T-helper 17 cell (primary cell): ENCODE measurements around the gene TAOK3. TPM values are rescaled to one million over a fixed set of nuclear protein-coding genes. Genes with fewer than 3 reads are reported as not detected.

ENCODE experiments used
- ATAC-seq: fragments of 150-1000 bp; cut with Tn5 transposase; 2 replicates; pipeline ENCODE4 v1.10.0; 2021; ENCODE audit warnings: mild to moderate bottlenecking, moderate library complexity
- DNase-seq, 3 donors: peaks; one replicate each; pipeline versions ENCODE4 v3.0.0 to v3.0.0-alpha.2; 2020 to 2021
- H3K9me3 ChIP-seq: one replicate; pipeline ENCODE4 v1.7.0; 2013; ENCODE audit warnings: low read length, mild to moderate bottlenecking; ENCODE audit not compliant: control insufficient read depth, poor library complexity, severe bottlenecking
- H3K27ac Mint-ChIP-seq: one replicate; pipeline ENCODE4 v1.8.0; 2022; ENCODE audit warnings: mild to moderate bottlenecking, moderate library complexity, mixed read lengths
- H3K27me3 Mint-ChIP-seq: one replicate; pipeline ENCODE4 v1.8.0; 2022; ENCODE audit warnings: mixed read lengths
- H3K36me3 Mint-ChIP-seq: one replicate; pipeline ENCODE4 v1.8.0; 2022; ENCODE audit warnings: low read depth, mixed read lengths
- H3K4me1 Mint-ChIP-seq: one replicate; pipeline ENCODE4 v1.8.0; 2022; ENCODE audit warnings: mild to moderate bottlenecking, mixed read lengths
- H3K4me3 Mint-ChIP-seq: one replicate; pipeline ENCODE4 v1.8.0; 2022; ENCODE audit warnings: mild to moderate bottlenecking, moderate library complexity, mixed read lengths
- total RNA-seq, 4 donors: library from RNA in 2 of 4; stranded (reverse) in 2 of 4; gene quantifications; one replicate each; pipeline ENCODE4 v1.2.3 and lab custom pipeline; 2022 to 2026

The TAOK3 gene
- total RNA-seq, 2 donors from 2014 or later = 77.8 to 82.2 TPM

GRCh38 chr12:118185602-118186397 lies 186.9 kb downstream of the TAOK3 start:
- Mint-ChIP-seq H3K27me3 (no peaks in the 10 kb centered on the region), H3K4me1 (peaks cover 10% of the 10 kb centered on the region), H3K27ac (peak overlapping the region; percentile 75), H3K36me3 (no peaks in the 10 kb centered on the region), H3K4me3 (no peak overlapping the region)
- DNase-seq = no peak
- no peak for ATAC-seq
- H3K9me3 ChIP-seq = no peaks in the 10 kb centered on the region

- peak overlapping the region; percentile 39 for H3K27ac Mint-ChIP-seq
- DNase-seq (no peak), ATAC-seq (no peak)
- no peaks in the 10 kb centered on the region for H3K9me3 ChIP-seq
- H3K4me3 Mint-ChIP-seq = no peak overlapping the region
- H3K4me1 Mint-ChIP-seq = peaks cover 10% of the 10 kb centered on the region
- no peaks in the 10 kb centered on the region for H3K36me3 Mint-ChIP-seq
- H3K27me3 Mint-ChIP-seq = no peaks in the 10 kb centered on the region
These were observed 189.0 kb downstream of the TAOK3 start for GRCh38 chr12:118183711-118184110.

DNA sequence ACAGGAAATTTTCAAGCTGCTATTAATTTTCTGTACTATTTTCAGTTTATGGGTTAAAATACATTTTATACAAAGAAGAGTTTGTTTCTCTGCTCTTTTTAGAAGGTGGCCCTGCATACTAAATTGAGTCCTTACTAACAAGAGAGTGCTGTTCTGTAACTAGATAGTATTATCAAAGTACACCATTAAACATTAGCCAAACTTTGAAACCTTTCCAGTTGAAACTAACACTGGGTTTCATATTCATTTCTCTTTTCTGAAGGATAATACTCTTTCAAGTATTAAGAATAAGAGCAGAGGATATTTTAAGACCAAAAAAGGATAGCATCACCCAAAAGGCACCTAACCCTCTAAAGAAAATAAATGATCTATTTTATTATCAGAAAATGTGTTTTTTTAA lies 189.6 kb downstream of the TAOK3 start:
- no peaks in the 10 kb centered on the region for H3K27me3 Mint-ChIP-seq
- H3K27ac Mint-ChIP-seq = peak overlapping the region; percentile 39
- no peak overlapping the region for H3K4me3 Mint-ChIP-seq

GRCh38 chr12:118175823-118176447 lies 196.8 kb downstream of the TAOK3 start:
- ATAC-seq (no peak), DNase-seq (no peak)
- Mint-ChIP-seq H3K36me3 (peaks cover 19% of the 10 kb centered on the region), H3K27me3 (no peaks in the 10 kb centered on the region), H3K27ac (no peak overlapping the region), H3K4me3 (no peak overlapping the region), H3K4me1 (peaks cover 6% of the 10 kb centered on the region)
- H3K9me3 ChIP-seq = no peaks in the 10 kb centered on the region

More for the DNA sequence above, 189.6 kb downstream of the TAOK3 start:
- ATAC-seq = no peak
- Mint-ChIP-seq H3K4me1 (peaks cover 10% of the 10 kb centered on the region), H3K36me3 (no peaks in the 10 kb centered on the region)
- H3K9me3 ChIP-seq = no peaks in the 10 kb centered on the region
- DNase-seq = no peak

- no peak overlapping the region for H3K4me3 Mint-ChIP-seq
- no peak for ATAC-seq
These were observed 205.8 kb downstream of the TAOK3 start for GRCh38 chr12:118166946-118167345.

DNA sequence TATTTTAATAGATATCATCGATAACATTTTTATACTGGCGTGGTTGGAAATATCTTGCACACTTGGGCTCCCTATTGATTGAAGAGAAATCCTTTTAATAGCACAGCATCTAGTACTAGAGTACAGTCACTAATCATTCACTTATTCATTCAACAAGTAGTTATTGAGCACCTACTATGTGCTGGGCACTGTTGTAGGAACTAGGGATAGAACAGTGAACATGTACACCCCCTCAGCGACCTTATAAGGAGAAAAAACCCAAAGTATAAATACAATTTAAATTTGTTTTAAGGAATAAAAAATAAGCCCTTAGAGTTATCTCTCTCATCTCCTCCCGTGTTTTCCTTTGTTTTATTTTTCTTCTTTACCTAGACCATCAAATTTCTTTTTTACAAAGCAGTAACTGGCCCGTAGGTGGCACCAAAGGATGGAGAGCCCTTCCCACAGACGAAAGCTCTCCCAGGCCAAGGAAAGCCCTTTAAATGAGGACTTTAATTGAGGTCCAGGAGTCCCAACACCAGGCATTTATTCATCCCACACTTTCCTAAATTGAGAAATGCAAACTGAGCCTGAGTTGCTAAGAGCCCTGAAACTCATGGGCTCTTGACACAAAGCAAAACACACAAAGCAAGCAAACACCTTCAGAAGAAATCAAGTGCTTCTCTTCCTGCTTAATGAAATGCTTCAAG lies 207.8 kb downstream of the TAOK3 start:
- H3K9me3 ChIP-seq = no peaks in the 10 kb centered on the region
- Mint-ChIP-seq H3K27ac (peak overlapping the region; percentile 73), H3K27me3 (no peaks in the 10 kb centered on the region), H3K4me1 (peaks cover 14% of the 10 kb centered on the region), H3K4me3 (no peak overlapping the region), H3K36me3 (peaks cover 11% of the 10 kb centered on the region)
- DNase-seq (no peak), ATAC-seq (no peak)

More at GRCh38 chr12:118166946-118167345, 205.8 kb downstream of the TAOK3 start:
- no peak for DNase-seq
- H3K27ac Mint-ChIP-seq = peak overlapping the region; percentile 32
- H3K36me3 Mint-ChIP-seq = peaks cover 19% of the 10 kb centered on the region
- no peaks in the 10 kb centered on the region for H3K27me3 Mint-ChIP-seq
- peaks cover 12% of the 10 kb centered on the region for H3K4me1 Mint-ChIP-seq
- no peaks in the 10 kb centered on the region for H3K9me3 ChIP-seq

- Mint-ChIP-seq H3K36me3 (peaks cover 10% of the 10 kb centered on the region), H3K27me3 (no peaks in the 10 kb centered on the region), H3K27ac (peak overlapping the region; percentile 71), H3K4me3 (no peak overlapping the region), H3K4me1 (peaks cover 10% of the 10 kb centered on the region)
- ATAC-seq (no peak), DNase-seq (no peak)
- no peaks in the 10 kb centered on the region for H3K9me3 ChIP-seq
These were observed 212.2 kb downstream of the TAOK3 start for GRCh38 chr12:118160536-118160935.

- no peaks in the 10 kb centered on the region for H3K27me3 Mint-ChIP-seq
- peaks cover 3% of the 10 kb centered on the region for H3K36me3 Mint-ChIP-seq
- H3K4me3 Mint-ChIP-seq = no peak overlapping the region
- no peak for DNase-seq
- H3K9me3 ChIP-seq = no peaks in the 10 kb centered on the region
- no peak for ATAC-seq
- peak overlapping the region; percentile 68 for H3K27ac Mint-ChIP-seq
- no peaks in the 10 kb centered on the region for H3K4me1 Mint-ChIP-seq
These were observed 221.0 kb downstream of the TAOK3 start for GRCh38 chr12:118151755-118152154.

DNA sequence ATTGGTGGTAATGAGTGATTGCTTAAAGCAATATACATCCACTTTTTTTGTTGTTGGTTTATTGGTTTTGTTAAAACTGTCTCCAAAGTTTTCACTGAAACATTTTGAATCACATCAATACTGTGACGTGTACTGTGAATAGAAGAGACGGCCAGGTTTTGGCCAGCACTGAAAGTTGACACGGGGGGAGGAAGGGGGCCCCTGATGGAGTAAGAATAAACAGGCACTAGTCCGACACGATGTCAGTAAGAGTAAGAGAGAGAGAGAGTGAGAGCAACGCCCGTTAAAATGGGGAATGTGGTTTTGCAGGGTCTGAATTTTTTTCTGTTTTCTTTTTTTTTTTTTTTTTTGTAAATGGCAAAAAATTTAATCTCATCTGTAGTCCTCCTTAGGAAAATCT lies 222.1 kb downstream of the TAOK3 start:
- Mint-ChIP-seq H3K4me1 (no peaks in the 10 kb centered on the region), H3K4me3 (no peak overlapping the region), H3K36me3 (peaks cover 3% of the 10 kb centered on the region), H3K27me3 (no peaks in the 10 kb centered on the region), H3K27ac (no peak overlapping the region)
- no peaks in the 10 kb centered on the region for H3K9me3 ChIP-seq
- no peak for ATAC-seq
- DNase-seq = no peak

- H3K9me3 ChIP-seq = no peaks in the 10 kb centered on the region
- Mint-ChIP-seq H3K27ac (peak overlapping the region; percentile 72), H3K4me1 (peaks cover 5% of the 10 kb centered on the region), H3K4me3 (no peak overlapping the region), H3K36me3 (peaks cover 3% of the 10 kb centered on the region), H3K27me3 (no peaks in the 10 kb centered on the region)
- DNase-seq (no peak), ATAC-seq (no peak)
These were observed 224.4 kb downstream of the TAOK3 start for GRCh38 chr12:118148287-118148686.

- ATAC-seq (no peak), DNase-seq (no peak)
- Mint-ChIP-seq H3K36me3 (peaks cover 2% of the 10 kb centered on the region), H3K27me3 (no peaks in the 10 kb centered on the region), H3K27ac (peak overlapping the region; percentile 54), H3K4me3 (no peak overlapping the region), H3K4me1 (peaks cover 5% of the 10 kb centered on the region)
- H3K9me3 ChIP-seq = no peaks in the 10 kb centered on the region
These were observed 226.9 kb downstream of the TAOK3 start for GRCh38 chr12:118145798-118146156.

DNA sequence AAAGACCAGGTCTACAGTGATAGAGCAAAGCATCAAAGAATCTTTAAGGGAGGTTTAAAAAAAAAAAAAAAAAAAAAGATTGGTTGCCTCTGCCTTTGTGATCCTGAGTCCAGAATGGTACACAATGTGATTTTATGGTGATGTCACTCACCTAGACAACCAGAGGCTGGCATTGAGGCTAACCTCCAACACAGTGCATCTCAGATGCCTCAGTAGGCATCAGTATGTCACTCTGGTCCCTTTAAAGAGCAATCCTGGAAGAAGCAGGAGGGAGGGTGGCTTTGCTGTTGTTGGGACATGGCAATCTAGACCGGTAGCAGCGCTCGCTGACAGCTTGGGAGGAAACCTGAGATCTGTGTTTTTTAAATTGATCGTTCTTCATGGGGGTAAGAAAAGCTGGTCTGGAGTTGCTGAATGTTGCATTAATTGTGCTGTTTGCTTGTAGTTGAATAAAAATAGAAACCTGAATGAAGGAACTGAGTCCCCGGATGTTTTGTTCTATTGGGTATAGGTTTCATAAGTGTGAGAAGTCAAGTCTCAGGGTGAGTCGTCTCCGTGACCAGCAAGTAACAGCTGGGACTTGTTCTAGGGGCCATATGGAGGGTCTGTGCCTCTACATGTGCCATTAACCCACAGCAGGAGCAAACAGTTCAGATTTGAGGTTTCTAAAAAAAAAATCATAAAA lies 227.5 kb downstream of the TAOK3 start:
- no peak for ATAC-seq
- Mint-ChIP-seq H3K27me3 (no peaks in the 10 kb centered on the region), H3K4me1 (peaks cover 5% of the 10 kb centered on the region), H3K27ac (peak overlapping the region; percentile 54), H3K4me3 (no peak overlapping the region), H3K36me3 (peaks cover 2% of the 10 kb centered on the region)
- no peak for DNase-seq
- no peaks in the 10 kb centered on the region for H3K9me3 ChIP-seq

GRCh38 chr12:118144499-118144898 lies 228.2 kb downstream of the TAOK3 start:
- no peaks in the 10 kb centered on the region for H3K27me3 Mint-ChIP-seq
- H3K36me3 Mint-ChIP-seq = peaks cover 2% of the 10 kb centered on the region
- H3K27ac Mint-ChIP-seq = peak overlapping the region; percentile 54
- peaks cover 5% of the 10 kb centered on the region for H3K4me1 Mint-ChIP-seq
- no peaks in the 10 kb centered on the region for H3K9me3 ChIP-seq
- no peak for DNase-seq
- H3K4me3 Mint-ChIP-seq = no peak overlapping the region
- no peak for ATAC-seq
